Stimulated activated CD8-positive, alpha-beta memory T cell treated with anti-CD3 and anti-CD28 coated beads, Interleukin-12 subunit alpha, Interleukin-12 subunit beta, amount 100 ng/mL, for 1 hour (primary cell): ENCODE data around the gene PTPRG.
"Not testable (repeated sequence)": the region's sequence is repeated elsewhere in the genome, so short reads cannot be mapped to it uniquely, and the experiment has no call there.

Experiments
- DNase-seq: peaks from one replicate; pipeline ENCODE4 v3.0.0-alpha.2; 2020; ENCODE audit warnings: low read depth

The PTPRG gene

GRCh38 chr3:61685755-61686154, 124.4 kb downstream of the PTPRG start:
- no peak for DNase-seq

DNA sequence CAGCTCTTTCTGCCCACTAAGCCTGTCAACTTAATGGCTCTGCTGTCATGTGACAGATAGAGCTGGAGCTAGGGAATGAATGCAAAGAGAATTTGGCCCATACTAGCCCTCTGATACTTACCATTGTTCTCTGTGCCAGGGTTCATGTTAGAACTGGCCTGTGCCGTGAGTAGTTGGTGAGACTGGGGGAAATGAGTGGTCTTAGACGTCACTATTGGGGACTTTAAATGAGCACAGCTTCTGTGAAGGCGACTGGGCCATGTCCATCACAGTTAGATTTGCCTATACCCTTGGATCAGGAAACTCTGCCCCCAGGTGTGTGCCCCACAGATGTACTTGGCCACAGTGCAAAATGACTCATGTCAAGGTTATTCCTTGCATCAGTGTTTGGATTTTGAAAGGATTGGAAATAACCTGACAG, 124.9 kb downstream of the PTPRG start:
- no peak for DNase-seq

DNA sequence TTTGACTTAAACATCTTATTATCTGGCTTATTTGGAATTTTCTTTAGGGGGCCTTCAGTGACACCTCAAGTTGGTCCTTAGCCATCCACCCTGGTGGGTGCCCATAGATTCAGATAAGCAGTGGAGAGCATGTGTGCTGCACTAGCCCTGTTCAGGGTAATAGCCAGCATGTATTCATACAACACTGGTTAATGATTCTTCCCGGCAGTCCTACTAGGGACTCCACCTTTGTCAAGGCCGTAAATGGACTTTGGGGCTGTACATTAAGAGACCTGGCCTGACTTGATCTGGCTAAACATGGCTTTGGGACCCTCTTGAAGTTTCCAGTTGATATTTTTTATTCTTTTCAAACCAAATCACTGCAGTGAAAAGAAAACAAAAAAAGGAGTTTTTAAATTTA, 125.8 kb downstream of the PTPRG start:
- DNase-seq, result no peak

DNA sequence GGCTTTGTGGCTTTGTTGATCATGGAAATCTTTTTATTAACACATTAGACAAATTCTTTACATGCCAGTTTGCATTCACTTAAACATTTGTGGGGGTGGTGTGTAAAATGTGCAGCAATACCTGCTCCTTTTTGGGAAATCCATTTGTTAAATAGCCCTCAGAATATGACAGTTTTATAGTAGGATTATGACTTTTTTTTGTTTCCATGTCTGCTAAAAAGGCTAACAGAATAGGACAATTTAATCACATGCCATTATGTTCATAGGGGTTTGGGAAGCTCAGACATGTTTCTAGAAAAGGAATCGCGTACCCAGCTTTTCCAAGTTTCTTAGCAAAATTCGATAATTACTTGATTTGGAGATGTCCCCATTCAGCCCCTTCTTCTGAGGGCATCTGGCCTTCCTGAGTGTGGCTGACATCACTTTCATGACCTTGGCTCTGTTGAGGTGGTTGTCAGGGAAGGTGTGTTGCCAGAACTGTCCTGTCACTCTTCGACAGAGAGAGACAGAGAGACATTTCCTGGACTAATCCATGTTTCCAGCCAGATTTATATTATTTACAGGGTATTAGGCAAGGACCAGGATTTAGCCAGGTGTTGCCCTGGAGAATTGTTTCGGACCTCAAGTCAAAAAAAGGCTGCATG, 126.4 kb downstream of the PTPRG start:
- no peak for DNase-seq

DNA sequence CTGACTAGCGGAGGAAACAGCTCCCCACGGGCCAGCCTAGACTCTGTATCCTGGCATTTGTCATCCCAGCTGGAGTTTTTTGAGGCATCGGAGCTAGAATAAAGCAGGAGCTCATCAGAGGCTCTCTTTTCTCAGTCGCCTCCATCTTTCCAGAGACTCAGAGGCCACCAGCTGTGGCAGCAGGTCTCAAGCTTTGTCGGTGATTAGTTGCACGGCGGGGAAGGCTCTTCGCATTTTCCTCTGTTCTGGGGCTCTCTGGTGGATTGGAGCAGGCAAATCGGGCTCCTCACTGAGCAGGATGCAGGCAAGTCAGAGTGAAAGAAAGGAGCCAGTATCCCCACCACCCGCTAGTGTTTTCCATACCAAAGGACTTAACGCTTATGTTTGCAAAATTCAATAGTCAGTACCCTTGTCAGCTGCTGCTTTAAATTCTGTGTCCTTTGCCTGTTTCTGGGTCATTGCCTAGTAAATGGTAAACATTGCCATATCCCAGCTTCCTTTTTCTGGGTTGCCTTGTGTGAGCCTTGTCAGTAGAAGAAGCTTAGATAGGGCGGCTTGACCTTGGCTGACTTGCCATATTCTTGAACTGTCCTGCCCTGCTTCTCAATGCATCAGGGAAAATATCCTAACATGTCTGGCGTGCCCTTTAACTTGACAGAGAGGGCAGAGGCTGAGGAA, 127.1 kb downstream of the PTPRG start:
- no peak for DNase-seq

DNA sequence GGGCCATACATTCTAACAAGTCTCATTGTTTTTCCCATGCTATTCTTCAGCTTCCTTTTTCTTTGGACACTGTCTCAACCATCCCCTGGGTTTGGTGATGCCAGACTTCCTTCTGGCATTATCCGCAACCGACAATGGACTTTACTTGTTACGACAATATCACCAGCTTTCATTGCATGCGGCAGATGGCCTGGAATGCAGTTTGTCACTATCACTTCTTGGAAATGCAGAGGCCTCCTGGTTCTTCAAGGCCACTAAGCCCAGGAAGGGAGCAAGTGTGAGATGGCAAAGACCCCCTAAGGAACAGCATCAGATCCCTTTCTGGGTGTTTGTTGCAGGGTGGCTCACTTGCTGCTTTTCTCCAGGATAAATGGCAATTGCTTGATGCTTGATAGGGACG, 128.6 kb downstream of the PTPRG start:
- no peak for DNase-seq

GRCh38 chr3:61691466-61691865, 130.1 kb downstream of the PTPRG start:
- DNase-seq, result no peak

DNA sequence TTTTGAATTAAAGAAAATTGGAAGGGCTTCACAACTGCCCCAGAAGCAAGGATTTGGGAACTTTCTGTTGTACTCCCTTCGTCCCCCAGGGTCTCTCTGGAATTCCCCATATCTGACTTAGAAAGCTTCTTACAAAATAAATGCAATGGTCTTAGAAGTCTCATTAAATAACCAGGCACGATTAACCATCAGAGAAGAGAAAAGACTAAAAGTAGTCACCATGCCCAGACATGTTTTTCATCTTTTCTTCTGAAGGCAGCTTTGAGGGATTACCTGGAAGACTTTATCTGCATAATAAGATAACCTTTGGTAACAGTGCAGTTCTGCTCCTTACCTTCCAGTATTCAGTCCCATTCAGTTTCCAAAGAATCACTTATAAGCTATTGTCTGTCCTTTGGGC, 135.9 kb downstream of the PTPRG start:
- no peak for DNase-seq

GRCh38 chr3:61698278-61699072, 137.1 kb downstream of the PTPRG start:
- not testable (repeated sequence) for DNase-seq

- DNase-seq, result no peak
These were observed 138.3 kb downstream of the PTPRG start for GRCh38 chr3:61699622-61700021.

DNA sequence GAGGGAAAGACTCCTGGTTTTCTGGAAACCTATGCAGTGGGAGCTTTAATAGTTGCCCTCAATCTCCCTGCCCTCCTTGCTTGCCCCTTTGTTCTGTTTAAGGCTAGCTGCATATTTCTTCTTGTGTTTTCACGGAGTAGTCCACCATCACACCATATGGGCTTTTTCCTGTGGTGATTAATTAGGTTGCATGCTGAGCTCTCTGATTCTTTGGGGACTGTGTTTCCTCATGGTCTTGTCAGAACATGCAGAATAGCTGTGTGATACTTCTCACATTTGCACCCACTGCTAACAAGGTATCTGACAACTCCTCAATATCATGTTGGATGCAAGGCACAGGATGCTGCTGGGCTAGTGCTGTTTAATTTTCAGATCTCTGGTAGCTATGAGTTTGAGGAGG, 139.6 kb downstream of the PTPRG start:
- DNase-seq, result no peak

DNA sequence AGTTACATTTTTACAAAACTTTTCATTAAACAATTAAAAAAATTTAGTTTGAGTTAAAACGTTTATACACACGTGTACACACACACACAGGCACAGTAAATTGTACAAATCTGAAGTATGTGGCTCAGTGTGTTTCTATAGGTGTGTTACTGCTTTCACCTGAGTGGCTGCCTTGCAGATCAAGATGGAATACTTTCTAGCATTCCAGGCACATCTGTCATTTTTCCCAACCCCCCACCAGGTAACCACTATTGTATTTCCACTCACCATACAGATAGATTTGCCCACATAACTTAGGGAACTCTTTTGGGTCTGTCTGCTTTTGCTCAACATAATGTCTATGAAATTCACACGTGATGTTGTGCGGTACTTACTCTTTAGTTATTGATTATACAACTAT, 141.1 kb downstream of the PTPRG start:
- DNase-seq, result no peak

- DNase-seq, result no peak
These were observed 143.4 kb downstream of the PTPRG start for GRCh38 chr3:61704807-61705206.

GRCh38 chr3:61707492-61707891, 146.1 kb downstream of the PTPRG start:
- no peak for DNase-seq

DNA sequence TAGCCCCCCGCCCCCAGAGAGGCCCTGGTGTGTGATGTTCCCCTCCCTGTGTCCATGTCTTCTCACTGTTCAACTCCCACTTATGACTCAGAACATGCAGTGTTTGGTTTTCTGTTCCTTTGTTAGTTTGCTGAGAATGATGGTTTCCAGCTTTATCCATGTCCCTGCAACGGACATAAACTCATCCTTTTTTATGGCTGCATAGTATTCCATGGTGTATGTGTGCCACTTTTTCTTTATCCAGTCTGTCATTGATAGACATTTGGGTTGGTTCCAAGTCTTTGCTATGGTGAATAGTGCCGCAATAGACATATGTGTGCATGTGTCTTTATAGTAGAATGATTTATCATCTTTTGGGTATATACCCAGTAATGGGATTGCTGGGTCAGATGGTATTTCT, 149.5 kb downstream of the PTPRG start:
- not testable (repeated sequence) for DNase-seq

- no peak for DNase-seq
These were observed 152.9 kb downstream of the PTPRG start for GRCh38 chr3:61714225-61714624.

DNA sequence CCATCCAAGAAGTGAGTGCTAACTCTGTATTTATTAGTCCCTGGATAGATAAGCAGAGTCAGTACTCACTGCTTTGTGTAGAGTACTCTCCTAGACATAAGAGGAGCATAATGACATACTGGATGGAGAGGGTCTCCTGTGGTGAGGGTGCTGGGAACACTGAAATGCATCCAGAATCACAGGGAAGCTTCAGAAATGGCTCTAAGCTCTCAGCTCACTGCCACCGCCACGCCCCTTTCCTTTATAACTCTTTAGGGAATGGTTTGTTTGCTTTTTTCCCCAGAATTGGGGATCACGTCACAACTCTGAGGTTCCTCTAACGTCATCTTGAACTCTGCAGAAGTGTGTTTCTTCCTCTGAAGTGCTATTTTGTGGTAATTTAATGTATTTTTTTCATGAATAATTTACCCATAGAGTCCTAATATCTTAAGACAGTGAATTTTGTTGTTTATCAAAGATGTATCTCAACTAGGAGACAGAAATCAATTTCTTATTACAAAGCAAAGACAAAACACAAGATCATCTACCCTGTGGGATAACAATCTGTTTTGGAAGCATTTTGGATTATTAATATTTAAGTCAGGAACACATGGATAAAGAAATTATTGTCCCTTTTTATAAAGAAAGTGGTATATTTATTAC, 154.6 kb downstream of the PTPRG start:
- no peak for DNase-seq

- DNase-seq, result not testable (repeated sequence)
These were observed 155.3 kb downstream of the PTPRG start for GRCh38 chr3:61716693-61717092.

- DNase-seq, result no peak
These were observed 157.2 kb downstream of the PTPRG start for GRCh38 chr3:61718565-61718964.

DNA sequence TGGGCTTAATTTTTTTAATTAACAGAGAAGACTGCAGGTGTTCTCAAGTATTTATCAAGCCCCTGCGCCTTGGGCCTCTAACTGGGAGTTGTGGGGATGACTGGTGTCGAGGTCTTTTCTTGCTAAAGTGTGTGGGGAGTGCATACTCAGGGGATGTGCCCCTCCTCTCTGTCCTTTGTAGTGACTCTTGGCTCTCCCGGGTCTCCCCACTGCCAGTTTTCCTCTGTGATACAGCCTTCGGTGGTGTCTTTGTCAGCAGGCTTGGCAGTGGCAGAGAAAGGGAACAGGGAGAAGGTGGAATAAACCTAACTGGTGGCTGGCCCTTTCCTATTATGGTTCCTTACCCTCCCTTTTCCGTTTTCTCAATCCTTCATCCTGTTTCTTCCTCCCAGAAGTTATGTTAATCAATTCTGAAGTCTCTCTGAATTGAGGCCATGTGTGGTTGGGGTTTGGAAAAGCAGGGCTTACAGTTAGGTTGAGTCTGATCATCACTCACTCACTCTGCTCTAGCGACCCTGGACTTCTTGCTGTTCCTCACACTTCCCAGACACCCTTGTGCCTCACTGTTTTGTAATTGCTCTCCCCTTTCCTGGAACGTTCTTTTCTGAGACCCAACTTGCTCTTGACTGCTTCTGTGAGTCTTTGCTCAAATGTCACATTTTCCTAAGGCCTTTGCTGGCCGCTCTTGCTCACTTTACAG, 158.1 kb downstream of the PTPRG start:
- DNase-seq, result no peak

- no peak for DNase-seq
These were observed 161.7 kb downstream of the PTPRG start for GRCh38 chr3:61723038-61723437.

DNA sequence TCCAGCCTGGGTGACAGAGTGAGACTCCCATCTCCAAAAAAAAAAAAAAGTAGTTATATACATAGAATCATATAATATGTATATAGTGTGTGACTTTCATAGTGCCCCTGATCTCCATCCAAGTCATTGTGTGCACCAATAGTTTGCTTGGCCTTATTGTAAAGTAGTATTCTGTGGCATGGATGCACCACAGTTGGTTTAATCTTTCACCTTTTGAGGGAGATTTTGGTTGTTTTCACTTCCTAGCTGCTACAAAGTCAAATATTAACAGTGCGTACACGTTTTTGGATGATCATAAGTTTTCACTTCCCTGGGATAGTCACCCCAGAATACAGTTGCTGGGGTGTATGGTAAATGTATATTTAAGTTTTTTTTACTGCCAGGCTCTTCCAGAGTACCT, 162.8 kb downstream of the PTPRG start:
- no peak for DNase-seq
